Cerebellar cortex (tissue), 1 donor: ENCODE results near the gene MEOX1.

Experiments used
- DNase-seq: peaks from one replicate; pipeline ENCODE4 v3.0.0-alpha.2; 2015; ENCODE audit warnings: low spot score

Gene MEOX1

GRCh38 chr17:43679911-43680310 lies 18.2 kb upstream of the MEOX1 start:
- no peak for DNase-seq

DNA sequence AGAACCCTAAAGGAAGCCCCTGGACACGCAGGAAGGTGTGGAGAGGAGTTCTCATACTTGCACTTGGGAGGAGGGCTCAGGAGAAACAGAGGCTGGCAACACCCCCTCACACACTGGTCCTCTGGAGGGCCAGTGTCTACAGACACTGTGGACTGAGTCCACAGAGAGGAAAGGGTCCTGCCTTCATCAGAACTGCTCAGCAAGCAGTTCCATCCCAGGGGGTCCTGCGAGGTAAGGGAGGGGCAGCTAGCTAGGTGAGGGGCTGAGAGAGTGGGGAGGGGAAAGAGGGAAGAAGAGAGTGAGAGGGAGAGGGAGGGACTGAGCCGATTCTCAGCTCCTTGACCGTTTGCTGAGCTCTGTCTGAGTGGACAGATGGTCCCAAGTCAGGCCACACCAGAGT lies 17.7 kb upstream of the MEOX1 start:
- DNase-seq: no peak

DNA sequence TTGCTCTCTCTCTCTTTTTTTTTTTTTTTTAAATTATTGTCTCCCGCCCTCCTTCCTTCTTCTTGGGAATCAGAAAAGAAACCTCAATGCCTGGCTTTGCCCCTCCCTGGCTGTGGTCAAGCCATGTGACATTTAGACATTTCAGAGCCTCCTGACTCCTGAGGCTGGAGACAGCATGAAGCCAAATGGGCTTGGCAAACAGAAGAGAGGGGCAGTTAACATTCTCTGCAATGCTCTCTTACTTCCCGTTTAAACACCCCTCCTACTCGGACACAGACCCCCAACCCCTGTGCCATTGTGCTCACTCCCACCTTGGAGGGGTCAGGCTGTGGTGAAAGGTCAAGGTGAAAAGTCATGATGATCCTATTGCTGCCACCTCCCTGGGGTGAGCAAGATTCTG lies 14.7 kb upstream of the MEOX1 start:
- no peak for DNase-seq

DNA sequence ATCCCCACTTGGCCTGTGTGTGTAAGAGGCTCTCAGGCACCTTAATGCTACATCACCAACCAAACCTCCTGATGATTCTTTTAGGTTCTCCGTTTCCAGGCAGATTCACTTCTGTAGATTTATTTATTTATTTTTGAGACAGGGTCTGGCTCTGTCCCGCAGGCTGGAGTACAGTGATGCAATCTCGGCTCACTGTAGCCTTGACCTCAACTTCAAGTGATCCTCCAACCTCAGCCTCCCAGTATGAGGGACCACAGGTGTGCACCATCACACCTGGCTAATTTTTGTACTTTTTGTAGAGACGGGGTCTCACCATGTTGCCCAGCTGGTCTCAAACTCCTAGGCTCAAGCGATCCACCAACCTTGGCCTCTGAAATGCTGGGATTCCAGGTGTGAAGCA lies 12.7 kb upstream of the MEOX1 start:
- DNase-seq: no peak

DNA sequence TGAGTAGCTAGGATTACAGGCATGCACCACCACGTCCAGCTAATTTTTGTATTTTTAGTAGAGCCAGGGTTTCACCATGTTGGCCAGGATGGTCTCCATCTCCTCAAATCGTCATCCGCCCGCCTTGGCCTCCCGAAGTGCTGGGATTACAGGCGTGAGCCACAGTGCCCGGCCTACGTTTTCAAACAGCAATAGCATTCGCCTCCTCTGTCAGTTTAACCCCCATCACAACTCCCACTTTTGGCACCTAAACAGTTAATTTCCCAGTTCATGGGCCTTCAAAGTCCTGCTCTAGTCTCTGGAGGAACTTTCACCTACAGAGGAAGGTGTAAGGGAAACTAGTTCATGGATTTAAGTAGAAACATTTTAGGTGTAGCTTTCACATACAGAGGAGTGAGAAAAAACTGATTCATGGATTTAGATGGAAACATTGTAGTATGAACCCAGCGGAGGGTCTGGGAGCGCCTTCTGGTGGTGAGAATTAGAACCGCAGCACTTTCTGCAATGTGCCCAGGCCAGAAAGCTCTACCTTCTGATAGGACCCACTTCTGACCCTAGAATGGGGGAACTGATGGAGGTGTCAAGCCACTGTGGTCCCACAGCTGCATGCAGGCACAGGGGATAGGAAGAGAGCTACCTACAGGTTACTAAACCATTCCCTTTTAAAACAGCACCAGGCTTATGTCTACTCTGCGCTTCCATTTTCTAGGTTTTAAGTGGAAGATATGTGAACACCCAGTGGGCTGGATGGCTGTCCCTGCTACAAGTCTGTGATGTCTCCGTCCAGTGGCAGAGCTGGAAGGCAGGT lies 12.0 kb upstream of the MEOX1 start:
- peak; percentile 74 for DNase-seq

DNA sequence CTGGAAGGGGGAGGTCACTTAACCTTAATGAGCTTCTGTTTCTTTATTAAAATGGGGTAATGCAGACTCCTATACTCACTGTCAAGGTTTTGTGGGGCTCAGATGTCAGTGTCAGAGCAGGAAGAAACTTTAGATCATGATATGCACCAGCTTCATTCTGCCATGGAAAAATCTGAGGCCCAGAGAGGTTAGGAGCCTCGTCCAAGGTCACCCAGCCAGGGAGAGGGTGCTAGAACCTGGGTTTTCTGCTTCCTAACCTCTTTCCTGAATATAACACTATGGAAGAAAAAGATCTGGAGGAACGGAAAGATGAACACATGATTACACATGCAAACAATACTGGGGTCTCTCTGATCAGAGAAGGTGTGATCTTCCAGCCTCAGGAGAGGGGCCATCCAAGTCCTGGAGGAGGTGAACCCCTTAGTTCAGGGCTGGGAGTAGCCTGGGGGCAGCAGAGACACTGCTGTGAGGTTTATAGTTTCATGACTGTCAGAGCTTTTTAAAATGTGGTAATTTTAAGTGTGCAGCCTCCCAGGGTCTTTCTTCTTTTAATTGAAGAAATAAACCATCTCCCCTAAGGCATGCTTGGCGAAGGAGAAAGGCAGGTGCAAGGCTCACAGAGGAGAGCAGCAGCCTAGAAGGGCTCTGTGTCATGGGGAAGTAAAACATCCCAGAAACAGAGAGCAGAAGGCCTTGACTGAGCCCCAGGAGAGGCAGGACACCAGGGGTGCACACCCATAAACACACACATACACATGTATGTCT lies 10.2 kb upstream of the MEOX1 start:
- DNase-seq: no peak

DNA sequence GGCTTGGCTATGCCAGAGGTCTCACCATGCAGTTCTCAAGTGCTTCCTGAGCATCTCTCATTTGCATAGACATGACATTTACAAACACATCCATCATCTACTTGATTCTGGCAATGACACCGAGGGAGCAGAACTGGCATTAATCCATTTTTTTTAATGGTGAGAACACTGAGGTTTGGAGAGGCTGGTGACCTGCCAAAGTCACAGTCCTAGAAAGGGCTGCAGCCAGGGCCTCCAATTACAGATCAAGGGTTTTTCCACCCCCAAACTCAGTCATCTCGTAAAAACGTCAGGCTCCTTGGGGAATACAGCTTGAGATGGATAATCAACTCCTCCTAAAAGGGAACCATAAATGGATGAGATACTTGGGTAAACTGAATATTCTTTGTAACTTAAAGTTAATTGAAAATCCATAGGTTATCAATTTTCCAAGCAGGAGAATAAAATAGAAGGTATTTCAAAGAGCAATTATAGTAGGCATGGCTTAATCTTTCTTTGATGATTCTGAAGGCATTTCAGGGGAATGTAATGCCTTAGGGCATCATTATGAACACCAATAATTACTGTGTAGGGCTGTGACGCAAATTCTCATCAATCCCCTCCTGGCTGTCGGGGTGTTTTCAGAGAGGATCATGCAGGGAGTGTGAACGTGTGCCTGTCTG lies 9.4 kb upstream of the MEOX1 start:
- no peak for DNase-seq

- no peak for DNase-seq
These were observed 8.9 kb upstream of the MEOX1 start for GRCh38 chr17:43670645-43671030.

DNA sequence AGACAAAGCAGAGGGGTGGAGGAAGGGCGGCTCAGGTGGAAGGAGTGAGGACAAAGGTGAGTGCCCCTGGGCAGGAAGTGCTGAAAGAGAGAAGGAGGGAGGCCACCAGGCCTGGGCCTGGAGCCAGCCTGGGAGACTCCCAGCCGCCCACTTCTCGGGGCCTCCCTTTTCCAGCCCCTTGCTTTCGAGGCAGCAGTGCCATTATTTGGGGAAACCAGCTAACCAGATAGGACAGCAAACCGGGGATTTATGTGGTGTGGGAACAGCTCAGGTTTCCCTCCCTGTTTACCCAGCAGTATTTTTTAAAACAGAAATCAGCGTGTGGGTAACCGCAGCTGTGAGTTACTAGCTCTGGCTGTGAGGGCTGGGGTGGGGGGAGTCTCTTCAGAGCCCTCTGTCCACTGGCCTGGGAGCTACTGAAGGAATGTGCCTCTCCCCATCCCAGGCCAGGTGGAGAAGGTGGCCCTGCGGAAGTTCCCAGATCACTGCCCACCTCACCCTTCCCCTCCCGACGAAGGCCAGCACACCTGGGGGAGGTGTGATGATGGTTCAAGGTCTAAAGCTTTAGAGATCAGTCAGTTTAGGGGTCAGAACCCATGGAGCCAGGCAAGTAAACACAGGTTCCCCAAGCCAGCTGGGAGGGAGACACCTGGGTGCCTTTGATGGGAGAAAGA lies 8.4 kb upstream of the MEOX1 start:
- DNase-seq: no peak

- DNase-seq: no peak
These were observed 6.2 kb upstream of the MEOX1 start for GRCh38 chr17:43667947-43668348.

GRCh38 chr17:43667506-43667905 lies 5.8 kb upstream of the MEOX1 start:
- no peak for DNase-seq

DNA sequence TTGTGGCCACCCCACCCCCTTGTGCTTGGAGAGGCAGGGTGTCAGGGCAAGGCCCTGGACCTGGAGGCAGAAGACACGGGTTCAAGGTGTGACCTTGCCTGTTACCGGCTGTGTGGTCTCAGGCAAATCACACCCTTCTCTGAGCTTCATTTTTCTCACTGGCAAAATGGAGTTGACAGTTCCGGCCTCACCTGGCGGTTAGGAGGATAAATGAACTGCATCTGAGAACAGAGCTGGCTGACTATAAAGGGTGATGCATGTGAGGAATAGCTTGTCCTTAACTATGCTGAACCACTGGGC lies 4.2 kb upstream of the MEOX1 start:
- DNase-seq: no peak

- peak; percentile 69 for DNase-seq
These were observed 3.6 kb upstream of the MEOX1 start for GRCh38 chr17:43665084-43665936.

DNA sequence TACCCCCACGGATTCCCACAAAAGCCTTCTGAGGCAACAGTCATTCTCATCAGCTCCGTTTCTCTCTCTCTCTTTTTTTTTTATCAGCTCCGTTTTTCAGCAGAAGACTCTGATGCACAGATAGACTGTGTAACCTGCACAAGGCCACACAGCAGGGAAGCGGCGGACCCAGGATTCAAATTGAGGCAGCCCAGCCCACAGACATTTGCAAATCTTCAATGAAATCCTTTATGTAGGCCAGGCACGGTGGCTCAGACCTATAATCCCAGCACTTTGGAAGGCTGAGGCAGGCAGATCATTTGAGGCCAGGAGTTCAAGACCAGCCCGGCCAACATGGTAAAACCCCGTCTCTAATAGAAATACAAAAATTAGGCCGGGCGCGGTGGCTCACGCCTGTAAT lies 2.4 kb upstream of the MEOX1 start:
- no peak for DNase-seq

DNA sequence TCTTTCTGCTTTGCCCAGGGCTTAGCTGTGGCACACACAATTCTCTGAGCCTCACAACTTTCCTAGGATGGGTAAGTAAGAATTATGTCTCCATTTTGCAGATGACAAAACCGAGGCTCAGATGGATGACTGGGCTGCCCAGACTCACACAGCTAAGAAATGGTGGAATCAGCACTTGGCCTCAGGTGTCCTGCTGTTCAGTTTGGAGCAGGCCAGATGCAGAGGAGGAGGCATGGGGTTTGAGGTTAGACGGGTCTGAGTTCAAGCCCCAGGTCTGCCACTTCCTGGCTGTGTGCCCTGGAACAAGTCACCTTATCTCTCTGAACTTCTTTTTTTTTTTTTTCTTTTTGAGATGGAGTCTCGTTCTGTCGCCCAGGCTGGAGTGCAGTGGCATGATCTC lies 1.7 kb upstream of the MEOX1 start:
- no peak for DNase-seq

DNA sequence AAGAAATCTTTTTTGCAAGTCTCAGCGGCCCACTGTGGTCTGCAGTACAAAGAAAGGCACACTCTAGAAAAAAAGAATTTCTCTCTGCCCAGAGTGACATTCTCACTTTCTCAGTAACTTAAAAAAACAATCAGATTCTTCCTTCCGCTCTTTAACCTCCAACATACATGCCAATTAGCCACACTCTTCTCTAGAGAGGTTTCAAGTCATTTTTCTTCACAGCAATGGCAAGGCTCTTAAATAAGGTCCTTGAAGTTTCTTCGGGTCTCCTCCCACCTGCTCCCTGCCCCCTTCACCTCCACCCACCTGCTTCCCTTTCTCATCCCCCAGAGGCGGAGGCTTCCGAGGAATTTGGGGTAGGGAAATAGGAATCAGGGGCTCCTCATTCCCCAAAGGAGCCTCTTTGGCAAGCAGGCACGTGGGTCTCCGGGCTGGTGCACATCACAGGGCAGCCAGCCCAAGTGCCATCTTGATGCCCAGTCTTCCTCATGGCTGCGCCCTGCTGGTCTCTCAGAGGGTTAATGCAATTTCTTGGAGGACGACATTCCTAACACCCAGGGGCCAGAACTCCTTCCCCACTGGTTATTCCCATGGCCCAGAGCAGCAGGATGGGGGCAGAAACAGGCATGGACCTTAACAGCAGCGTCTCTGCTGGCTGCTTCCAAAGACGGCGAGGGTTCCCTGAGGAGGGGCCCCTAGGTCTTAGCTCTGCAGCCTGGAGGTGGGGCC lies 855 bp upstream of the MEOX1 start:
- peak; percentile 49 for DNase-seq

DNA sequence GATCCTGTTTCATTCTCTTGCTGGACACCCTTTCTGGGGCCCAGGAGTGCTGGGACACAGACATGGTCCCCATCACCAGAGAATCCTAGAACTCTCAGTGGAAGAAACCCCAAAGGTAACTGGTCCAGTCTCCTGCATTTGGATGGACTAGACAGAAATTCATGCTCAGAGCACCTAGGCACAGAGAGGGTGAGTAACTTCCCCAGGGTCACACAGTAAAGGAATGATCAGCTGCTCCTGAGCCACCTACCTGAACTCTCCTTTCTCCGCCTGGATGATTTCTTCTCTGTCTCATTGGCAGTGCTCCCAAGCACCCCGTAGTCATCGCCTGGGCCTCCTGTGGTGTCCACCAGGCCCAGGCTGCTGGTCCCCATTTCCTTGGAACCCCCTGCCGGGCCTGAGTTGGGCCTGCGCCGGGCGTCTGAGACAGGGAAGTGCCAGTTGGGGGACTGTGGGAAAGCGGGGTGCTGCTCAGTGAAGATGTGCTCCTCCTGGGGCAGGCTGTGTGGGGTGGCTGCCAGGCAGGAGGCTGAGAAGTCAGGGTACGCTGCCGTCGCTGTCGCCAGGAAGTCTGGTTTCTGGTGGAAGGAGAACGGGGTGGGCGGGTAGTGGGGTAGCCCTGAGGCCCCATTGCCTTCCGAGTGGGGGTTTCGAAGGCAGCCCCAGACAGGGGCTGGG lies 767 bp downstream of the MEOX1 start:
- no peak for DNase-seq

DNA sequence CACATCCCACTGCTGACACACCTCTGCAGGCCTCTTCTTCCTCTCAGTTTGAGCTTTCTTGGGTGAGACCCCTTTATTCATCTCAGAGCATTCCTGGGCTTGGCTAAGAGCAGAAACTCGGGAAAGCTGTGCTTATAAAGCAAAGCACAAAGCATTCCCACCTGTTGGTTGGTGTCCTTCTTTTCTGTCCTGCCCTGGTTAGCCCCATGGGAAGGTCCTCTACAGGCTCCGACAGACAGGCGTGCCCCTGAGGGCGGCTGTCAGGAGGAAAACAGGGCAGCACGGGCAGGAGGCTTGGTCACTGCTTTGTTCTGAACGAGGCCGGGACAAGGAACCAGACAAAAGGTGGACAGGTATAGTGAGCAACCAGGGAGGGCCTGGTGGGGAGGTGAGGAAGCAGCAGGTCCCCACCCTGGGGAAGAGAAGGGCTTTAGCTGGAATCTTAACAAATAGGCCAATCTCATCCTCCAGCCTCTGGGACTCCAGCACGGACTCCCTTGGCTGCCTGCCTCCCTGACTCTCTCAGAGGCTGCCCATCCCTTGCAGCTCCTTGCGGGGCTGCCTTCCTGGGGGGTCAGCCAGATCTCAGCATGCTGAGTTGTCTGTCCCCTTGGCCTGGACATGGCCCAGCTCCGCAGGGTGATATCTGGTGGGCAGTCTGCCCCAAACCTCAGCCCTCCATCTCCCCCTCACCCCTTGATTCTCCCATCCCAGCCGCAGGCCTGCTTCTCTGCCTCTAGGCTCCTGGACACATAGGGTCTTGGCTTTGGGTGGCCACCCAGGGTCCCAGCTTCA lies 1.7 kb downstream of the MEOX1 start:
- no peak for DNase-seq

DNA sequence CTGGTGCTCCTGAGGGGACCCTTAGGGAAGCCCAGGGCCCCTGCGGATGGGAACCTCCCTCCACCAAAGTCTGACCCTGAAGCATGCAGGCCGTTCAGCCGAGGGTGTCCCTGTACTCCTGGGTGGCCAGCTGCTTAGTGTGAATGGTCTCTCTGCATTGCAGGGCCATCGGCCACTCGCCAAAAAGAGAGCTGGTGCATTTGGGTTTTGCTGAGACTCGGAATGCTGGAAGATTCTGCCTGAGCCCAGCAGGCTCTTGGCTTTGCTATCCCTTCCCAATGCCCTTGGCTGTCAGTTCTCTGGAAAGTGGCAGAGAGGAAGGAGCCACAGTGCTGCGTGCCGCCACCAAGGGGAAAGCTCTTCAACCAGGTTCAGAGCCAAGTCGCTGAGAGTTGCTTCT lies 2.8 kb downstream of the MEOX1 start:
- DNase-seq: peak; percentile 73
